Measurements from ENCODE around the gene TSPOAP1.

Gene TSPOAP1

GRCh38 chr17:58265271-58265670 lies 63.3 kb downstream of the TSPOAP1 start:
- no peak overlapping the region for H3K4me3 ChIP-seq (ENCODE audit: low read depth, low read length)

- H3K4me3 ChIP-seq (ENCODE audit: low read depth, low read length): no peak overlapping the region
Measured at GRCh38 chr17:58264407-58265103, 64.0 kb downstream of the TSPOAP1 start.

GRCh38 chr17:58263773-58264172 lies 64.8 kb downstream of the TSPOAP1 start:
- no peak overlapping the region for H3K4me3 ChIP-seq (ENCODE audit: low read depth, low read length)

- H3K4me3 ChIP-seq (ENCODE audit: low read depth, low read length): no peak overlapping the region
Measured at GRCh38 chr17:58262149-58262548, 66.4 kb downstream of the TSPOAP1 start.

- no peak overlapping the region for H3K4me3 ChIP-seq (ENCODE audit: low read depth, low read length)
Measured at GRCh38 chr17:58254803-58255202, 73.8 kb downstream of the TSPOAP1 start.

- no peak overlapping the region for H3K4me3 ChIP-seq (ENCODE audit: low read depth, low read length)
Measured at GRCh38 chr17:58253082-58253481, 75.5 kb downstream of the TSPOAP1 start.

- H3K4me3 ChIP-seq (ENCODE audit: low read depth, low read length): no peak overlapping the region
Measured at GRCh38 chr17:58252141-58252540, 76.5 kb downstream of the TSPOAP1 start.
